DMS 273 (cell line): ENCODE results near the gene PMP22.

Source experiments
- DNase-seq: peaks from one replicate; lab custom pipeline; 2025; ENCODE audit not compliant: unreplicated experiment; lab: John Stamatoyannopoulos, UW

PMP22 gene

DNA sequence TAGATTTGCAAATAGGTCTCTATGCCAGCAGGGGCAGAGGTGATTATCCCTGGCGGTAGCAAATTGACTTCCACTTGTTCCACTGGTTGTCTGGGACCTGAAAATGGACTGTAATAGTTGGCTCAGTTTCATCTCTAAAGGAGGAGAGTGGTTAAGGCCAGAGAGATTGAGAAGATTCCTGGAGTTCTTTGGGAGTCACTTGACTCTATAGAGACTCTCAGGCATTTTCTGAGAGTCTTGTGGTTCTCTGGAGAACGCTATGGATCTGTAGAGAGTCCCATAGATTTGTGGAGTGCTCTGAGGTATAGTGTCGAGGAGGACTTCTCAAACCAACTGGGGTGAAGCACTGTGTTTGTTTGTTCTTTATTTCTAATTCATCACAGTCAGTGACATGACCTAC is 8.9 kb upstream of the PMP22 start:
- DNase-seq: no peak

DNA sequence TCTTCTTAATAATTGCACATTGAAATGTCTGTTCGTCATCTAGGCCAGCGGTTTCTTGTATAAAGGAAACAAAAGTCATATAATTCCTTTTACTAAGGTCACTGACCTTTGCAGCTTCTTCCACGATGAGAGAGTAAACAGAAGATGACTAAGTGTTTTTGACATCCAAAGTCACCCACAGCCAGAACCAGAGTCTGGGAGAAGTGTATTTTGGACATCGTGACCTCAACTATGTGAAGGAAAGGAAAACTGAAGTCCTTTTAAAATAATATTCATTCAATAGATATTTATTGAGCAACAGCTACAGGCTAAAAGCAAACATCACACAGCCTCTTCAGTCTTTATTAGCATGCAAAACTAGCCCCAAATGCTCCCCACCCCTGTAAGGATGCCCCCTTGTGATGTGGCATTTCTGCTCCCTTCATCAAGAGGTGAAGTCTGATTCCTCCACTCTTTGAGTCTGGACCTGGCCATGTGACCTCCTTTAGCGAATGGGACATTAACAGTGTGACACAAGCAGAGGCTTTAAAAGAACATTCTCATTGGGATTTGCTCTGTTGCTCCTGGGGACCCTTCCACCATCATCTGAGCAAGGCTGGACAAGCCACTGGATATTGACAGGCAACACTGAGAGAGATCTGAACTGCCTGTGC is 8.1 kb upstream of the PMP22 start:
- DNase-seq: no peak

DNA sequence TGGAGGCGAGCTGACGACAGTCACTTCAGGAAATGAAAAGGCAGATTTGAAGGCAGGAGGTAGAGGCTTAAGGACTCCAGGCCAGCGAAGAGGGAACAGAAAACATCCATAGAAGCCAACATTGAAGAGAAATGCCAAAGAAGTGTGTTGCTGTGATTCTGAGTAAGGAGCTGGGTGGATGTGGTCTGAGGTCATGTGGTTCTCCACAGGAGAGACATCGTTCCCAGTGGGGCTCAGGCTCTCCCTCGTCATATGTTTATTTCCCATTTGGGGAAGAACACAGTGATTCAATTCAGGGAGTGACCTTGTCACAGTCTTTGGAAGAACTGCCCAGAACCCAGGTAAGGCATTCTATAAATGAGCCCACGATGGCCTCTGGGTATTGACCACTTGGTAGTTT is 6.6 kb upstream of the PMP22 start:
- no peak for DNase-seq

DNA sequence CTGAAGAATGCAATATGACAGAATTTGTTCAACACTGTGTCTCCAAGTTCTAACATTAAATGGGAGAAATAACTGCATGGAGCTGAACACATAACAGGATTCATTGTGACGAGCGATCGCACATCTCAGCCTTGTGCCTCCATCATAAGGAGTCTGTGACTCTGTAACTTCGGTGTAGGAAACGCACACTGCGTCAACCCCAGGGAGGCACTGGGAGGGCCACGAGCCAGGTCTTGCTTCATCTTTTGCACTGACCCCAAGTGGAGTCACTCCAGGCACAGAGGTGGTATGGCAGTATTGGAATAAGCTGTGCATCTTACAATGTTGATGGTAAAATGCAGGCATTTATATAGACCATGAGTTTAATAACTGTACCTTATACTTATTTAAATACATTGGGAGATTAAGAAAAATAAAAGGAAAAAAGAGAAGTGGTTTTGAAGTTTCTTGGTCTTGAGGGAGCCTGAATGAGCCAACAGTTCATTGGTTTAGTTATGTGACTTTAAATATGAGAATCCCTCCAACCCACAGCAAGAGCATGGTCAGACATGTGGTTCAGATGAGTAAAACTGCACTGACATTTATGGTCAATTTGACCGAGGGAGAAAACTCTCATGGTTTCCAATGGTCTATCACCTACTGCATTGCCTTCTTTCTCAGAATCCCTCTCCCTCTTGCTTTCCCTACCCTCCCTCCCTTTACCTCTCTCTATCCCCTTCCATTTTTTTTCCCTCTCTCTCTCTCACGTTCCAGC is 5.7 kb upstream of the PMP22 start:
- DNase-seq: no peak

DNA sequence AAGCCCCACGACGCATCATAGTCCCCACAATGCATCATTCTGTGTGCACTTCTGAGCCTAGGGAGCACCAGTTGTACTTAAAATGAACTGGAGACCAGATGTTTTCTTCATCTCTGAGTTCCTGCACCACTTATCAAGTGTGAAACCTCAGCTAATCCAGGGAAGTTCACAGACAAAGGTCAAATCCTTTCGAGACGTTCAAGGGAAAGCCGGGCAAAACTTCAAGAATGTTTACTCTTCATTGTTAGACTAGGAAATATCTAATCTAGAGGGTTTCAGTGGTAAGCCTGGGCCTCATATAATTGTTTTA is 4.6 kb upstream of the PMP22 start:
- no peak for DNase-seq

DNA sequence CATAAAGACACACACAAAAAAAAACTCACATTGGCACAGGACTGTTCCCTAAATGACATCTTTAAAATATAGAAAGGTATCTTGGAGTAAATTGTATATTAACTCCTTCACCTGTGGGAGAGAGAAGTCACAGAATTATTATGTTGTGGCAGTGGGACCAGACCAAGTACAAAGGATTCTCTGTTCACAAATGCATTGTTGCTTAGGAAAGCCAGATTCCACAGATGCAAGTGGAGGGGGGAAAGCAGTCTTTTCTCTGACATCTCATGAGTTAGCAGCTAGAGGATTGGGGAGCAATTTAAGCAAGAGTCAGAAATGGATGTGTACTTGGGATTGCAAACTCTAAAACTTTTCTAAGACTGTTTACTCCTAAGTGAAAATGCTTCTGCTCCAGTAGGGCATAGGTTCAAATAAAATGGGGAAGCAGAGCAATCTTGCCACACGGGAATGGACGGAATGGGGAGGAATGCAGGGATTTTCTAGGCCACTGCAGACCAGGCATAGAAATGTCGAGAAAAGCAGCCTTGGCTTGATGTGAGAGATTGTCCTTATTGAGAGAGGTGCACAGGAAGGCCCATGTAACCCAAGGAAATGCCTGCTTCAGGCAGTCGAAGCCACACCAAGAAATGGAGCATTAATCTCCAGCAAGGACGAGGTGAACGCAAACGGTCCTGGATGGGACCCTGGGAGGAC is 4.1 kb upstream of the PMP22 start:
- no peak for DNase-seq

DNA sequence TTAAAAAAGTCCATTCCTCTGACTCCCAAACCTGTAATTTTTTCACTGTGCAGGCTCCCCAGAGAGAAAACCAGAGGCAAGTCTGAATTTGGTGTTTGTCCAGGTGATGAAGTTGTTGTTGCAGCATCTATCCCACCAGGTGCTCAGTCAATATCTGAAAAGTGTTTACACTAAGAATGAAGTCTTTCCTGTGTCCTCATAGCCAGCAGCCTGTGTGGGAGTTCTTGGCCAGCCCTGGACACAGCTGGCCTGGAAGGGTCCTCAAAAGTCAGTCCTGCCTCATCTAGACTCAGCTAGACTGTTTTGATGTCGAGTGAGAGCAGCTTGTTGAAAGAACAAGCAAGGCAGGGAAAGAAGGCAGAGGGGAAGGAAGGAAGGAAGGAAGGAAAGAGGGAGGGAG is 3.3 kb upstream of the PMP22 start:
- no peak for DNase-seq

DNA sequence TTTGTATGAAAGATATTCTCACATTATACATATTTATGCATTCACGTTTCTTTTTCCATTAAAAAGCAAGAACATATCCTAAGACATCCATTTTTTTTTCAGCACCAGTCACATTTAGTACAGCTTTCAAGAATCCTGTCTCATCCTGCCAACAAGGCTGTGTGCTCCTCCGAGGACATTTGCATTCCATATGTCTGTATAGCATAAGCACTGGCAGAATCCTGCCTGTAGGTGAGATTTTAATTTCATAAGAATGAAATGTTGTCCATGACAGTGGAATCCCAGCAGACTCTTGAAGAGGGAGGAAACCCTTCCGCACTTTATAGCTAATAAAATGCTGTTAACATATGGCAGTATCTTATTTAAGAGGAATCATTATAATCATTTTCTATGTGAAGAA is 2.9 kb upstream of the PMP22 start:
- DNase-seq: no peak

DNA sequence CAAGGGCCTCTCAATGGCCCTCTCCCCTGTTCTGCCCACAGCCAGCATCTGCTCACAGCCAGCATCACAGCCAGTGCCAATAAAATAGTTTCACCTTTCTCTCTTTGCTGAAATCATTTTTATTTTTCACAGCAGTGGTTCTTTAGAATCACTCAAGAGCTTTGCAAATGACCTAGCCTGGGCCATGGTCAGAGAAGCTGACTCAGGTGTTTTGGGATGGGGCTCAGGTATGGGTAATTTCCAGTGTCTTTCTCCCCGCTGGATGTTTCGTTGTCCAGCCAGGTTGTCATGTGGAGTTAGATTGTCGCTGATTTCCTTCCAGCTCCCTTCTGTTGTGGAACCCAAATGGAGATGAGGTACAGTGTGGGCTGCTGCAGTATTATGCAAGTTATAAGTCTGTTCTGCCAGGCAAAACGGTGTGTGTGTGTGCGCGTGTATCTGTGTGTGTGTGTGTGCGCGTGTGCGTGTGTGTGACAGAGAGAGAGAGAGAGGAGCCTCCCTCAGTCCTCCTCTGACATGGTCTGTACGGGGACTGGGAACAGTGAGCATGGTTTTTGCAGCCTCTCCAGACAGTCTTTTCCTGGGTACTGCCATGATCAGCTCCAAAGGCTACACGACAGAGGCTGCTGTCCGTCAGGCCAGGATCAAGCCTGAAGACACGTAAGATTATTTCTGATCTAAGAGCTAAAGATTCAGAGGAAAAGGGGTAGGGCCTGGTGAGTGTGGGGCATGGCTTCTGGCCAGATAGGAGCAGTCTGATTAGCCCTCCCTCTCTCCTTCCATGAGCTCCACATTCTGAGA is 1.4 kb upstream of the PMP22 start:
- DNase-seq: no peak

DNA sequence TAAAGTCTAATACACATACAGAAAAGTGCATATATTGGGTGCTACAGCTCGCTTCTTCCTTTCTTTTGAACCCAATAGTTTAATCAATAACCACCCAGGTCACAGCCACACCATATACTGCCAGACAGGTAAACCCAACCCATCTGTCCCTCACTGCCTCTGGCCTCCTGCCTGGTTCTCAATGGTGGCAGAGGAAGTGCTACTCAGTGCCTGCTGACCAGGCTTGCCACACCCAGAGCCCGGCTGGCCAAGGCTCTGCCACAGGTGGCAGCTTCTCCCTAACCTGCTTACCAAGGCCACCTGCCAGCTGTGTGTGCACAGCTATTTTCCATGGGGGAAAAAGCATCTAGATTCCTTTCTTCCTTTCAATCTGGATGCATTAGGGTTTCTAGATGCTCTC is 584 bp downstream of the PMP22 start:
- no peak for DNase-seq

DNA sequence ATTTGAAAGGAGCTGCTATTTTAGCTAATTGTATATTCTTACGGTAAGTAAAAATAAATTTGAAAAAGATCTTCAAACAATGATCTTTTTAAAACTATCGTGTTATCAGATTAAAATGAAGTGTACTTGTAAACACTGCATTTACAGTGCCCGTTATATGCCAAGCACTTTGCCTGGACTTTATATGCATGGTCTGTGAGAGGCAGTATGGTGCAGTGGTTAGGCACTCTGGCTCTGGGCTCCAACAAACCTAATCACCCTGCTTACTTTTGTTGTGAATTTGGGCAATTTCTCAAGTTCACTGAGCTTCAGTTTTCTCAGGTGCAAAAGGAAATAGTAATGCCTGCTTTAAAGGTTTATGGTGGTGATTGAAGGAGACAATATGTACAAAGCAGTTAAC is 1.4 kb downstream of the PMP22 start:
- DNase-seq: no peak

DNA sequence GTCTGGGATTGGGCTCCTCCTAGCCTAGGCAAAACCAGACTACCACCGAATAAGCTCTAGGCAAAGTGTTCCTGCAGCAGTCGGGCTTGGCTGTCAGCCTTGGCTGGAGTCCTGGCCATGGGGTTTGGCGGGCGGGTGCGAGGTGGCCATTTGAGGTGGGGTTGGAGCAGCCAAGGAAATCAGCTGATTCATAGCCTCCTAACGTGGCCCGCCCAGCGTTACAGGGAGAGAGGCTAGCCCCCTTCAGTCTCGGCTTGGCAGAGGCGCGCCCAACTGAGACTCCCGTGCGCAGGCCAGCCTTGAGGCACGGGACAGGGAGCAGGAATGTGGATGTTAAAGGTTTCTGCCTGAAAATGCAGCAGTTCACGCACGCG is 1.9 kb downstream of the PMP22 start:
- DNase-seq: peak; percentile 34

DNA sequence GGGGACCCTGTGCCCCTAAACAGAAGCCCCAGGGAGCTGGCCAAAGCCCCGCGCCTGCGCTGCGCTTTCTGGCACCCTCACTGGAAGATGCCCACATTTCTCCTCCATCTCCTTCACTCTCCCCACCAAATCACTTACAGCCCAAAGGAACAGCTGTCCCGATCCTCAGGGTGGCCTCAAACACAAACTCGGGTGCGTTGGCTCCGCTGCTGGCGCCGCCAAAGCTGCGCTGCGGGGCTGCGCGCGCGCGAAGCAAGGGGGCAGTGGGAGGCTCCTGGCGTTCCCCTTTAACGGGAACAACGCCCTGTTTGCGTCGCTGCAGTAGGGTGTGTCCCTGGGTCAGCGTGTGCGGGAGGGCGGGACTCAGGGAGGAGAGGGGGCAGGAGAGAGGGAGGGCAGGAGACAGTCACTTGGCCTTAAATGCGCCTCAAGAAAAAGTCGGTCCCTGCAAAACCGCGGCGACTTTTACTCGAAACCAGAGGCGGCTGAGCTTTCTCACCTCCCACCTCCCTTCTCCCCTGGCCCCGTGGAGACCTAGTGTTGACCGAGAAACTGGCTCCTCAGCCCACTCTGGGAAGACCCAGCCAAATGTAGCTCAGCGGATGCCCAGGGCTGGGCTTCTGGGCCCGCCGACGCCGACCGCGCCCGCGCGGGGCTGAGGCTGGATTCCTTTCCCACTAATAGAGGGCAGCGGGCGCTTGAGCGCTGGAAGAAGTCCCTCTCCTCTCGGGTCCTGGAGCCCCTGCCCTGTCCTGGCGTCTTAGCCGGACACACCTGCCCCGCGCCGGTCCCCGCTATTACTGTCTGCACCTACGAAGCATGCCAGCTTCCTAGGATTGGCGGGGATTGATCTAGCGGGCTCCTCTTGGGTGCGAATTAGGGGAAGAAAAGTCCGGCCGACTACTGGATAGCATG is 2.6 kb downstream of the PMP22 start:
- DNase-seq: peak; percentile 62

DNA sequence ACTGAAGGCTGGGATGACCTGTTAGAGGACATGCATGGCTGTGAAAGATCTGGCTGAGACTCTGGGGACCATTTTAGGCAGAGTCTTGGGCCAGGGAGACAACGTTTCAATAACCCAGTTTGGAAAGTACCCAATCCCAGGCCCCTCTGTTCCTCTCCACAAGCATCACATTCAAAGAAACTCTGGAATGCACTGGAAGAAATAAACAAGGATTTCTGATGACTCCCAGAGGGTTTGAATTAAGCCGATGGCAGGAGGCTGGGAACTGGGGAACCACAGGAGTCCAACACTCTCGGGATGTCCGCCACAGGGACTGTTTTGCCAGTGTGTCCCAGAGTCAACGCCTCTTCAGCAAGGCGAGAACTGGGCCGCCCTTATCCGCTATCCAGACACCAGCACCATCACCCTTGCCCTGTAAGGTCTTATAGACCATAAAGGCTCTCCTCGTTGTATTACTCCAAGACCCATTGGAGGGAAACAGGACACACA is 3.3 kb downstream of the PMP22 start:
- DNase-seq: peak; percentile 40

DNA sequence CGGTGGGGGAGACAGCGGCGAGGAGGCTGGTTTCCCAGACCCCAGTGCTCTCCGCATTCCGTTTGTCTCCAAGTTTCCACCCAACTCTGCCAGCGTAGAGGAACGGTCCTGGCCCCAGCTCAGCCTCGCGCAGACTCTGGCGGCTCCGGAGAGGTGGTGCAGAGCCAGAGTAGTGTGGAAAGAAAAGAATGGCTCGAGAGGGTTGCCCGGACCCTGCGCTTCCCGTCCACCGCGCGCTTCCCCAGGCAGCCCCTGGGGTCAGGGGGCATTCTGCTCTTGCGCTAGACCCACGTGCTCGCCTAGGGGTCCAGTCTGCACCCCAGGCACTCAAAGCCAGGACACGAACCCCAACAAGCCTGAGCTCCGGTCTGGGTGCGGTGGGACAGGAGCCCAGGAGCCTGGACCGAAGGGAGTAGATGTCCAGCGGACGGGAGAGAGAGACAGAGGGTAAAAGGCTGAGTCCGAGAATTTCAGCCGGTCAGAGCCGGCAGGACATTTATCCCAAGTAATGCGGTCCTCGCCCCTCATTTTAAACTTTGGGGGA is 3.8 kb downstream of the PMP22 start:
- DNase-seq: peak; percentile 71

DNA sequence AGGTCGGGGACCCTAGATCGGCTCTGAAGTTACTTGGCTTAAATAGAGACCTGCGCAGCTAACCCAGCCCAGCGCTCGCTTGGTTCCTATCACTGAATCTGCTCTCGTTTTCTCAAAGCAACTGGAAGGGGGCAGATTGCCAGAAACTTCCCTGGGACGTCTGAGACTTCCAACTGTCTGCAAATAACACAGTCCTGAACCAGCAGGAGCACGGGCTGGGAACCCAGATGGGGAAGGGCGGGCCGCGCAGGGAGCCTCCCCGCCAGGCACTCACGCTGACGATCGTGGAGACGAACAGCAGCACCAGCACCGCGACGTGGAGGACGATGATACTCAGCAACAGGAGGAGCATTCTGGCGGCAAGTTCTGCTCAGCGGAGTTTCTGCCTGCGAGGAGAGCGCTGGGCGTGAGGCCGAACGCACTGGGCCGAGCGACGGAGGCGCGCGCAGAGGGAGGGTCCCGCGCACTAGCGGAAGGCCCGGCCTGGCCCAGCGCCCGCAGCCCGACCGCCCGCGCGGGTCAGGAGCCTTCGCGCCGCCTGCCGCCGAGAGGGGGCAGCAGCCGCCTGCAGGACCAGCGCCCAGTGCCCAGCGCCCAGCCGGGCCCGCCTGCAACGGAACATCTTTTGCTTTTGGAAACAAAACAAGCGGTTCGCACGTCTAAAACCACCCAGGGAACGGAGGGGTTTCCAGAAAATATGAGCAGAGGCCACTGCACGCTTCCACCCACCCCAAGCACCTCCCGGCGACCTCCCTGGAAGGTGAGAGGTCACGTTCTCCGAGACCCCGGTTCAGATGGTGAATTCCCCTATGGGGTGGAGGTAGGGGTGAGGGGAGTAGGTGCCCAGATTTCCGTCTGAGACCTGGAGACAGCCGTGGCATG is 4.5 kb downstream of the PMP22 start:
- peak; percentile 96 for DNase-seq

DNA sequence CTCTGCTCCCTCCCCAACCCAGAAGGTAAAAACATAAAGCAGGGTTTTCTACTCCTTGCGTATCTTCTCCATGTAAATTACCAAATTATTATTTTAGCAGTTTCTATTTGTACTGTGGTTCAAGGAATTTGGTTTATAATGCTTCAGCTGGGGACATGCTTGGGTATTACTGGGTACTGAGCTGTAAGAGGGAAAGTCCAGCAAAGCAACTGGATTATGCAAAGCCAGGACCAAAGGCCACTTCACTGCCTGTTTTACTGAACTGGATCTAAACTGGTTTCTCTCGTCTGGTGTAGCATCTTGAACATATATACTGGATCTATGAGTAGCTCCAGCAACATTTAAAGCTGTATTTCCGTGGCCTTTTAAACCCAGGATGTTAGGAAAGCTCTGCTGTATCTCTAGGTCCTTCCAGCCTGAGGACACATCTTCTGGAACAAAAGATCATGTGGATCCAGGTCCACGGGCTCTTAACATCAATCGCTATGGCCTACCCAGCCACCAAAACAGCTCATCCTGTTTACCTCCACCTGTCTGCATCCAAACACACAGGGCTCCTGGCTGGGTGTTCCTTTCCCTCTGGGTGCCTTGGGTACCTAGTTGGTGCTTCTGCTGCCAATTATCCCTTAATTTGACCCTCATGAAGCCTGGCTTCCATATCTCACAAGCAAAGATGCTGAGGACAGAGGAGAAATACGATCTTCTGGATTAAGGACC is 7.2 kb downstream of the PMP22 start:
- no peak for DNase-seq

DNA sequence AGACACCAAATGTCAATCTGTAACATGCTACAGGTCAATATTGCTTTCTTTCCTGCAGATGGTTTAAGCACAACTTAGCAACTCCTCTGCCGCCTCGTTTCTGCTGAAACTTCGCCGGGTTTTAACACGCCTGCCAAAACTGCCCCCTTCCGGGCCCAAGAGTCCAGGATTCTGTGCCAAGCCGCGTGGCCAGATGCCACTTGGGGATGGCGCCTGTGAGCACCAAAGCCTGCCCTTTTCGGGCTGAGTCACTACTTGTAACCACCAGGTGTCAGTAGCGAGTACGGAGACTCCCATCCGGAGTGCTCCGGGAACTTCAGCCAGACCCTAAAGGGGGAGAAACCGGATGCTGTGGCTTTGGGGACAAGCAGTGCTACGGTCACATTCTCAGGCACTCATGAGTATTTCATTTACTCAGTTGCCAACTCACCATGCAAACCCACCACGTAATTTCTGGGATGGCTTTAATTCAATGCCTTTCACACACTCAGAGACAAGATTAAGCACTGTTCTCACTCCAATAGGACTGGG is 7.8 kb downstream of the PMP22 start:
- DNase-seq: peak; percentile 94
